Neural cell (in vitro differentiated cells): ENCODE measurements around the gene WBP4. TPM values are rescaled to one million over a fixed set of nuclear protein-coding genes. Genes with fewer than 3 reads are reported as not detected.
"Not testable (repeated sequence)": the region's sequence is repeated elsewhere in the genome, so short reads cannot be mapped to it uniquely, and the experiment has no call there.

Experiments used
- H2AFZ ChIP-seq: fragments of 200-600, 300-800 bp; sonication (generic), shearing (Covaris generic); 2 replicates; pipeline ENCODE4 v1.6.0; 2014; ENCODE audit warnings: low read depth, mild to moderate bottlenecking, antibody characterized with exemption, low read length, moderate library complexity
- H3F3A ChIP-seq: fragments of 200-600 bp; shearing (Covaris generic); 2 replicates; pipeline ENCODE4 v1.6.1; 2016; ENCODE audit warnings: mild to moderate bottlenecking, moderate library complexity, mixed read lengths, antibody characterized with exemption, low read length; ENCODE audit not compliant: insufficient read depth, poor library complexity, severe bottlenecking
- H3K27ac ChIP-seq: fragments of 200-600, 300-800 bp; sonication (generic), shearing (Covaris generic); 2 replicates; pipeline ENCODE4 v1.5.1; 2014; ENCODE audit warnings: mild to moderate bottlenecking, low read length, moderate library complexity
- H3K27me3 ChIP-seq: fragments of 300-800, 200-600 bp; sonication (generic), shearing (Covaris generic); 2 replicates; pipeline ENCODE4 v1.6.0; 2014; ENCODE audit warnings: mild to moderate bottlenecking, low read depth, low read length, moderate library complexity; ENCODE audit not compliant: insufficient read depth
- H3K36me3 ChIP-seq: fragments of 300-800, 200-600 bp; sonication (generic), shearing (Covaris generic); 2 replicates; pipeline ENCODE4 v1.5.1; 2014; ENCODE audit warnings: mild to moderate bottlenecking, antibody characterized with exemption, low read length, moderate library complexity; ENCODE audit not compliant: insufficient read depth
- H3K4me2 ChIP-seq: fragments of 300-800, 200-600 bp; sonication (generic), shearing (Covaris generic); 2 replicates; pipeline ENCODE4 v1.6.0; 2014; ENCODE audit warnings: mild to moderate bottlenecking, low read length
- H3K4me3 ChIP-seq: fragments of 300-800, 200-600 bp; sonication (generic), shearing (Covaris generic); 2 replicates; pipeline ENCODE4 v1.5.1; 2014; ENCODE audit warnings: mild to moderate bottlenecking, low read length, moderate library complexity
- H3K79me2 ChIP-seq: fragments of 200-600 bp; shearing (Covaris generic); replicated peaks from 2 replicates; pipeline ENCODE4 v1.6.0; 2014; ENCODE audit warnings: mild to moderate bottlenecking, low read length, moderate library complexity; ENCODE audit not compliant: insufficient read depth
- H3K9ac ChIP-seq: fragments of 300-800, 200-600 bp; sonication (generic), shearing (Covaris generic); 2 replicates; pipeline ENCODE4 v1.6.1; 2016; ENCODE audit warnings: mild to moderate bottlenecking, low read length, mixed read lengths
- H3K9me2 ChIP-seq: fragments of 200-600 bp; shearing (Covaris generic); 2 replicates; pipeline ENCODE4 v1.6.1; 2016; ENCODE audit warnings: mild to moderate bottlenecking, low read length, mixed read lengths; ENCODE audit not compliant: insufficient read depth
- H3K9me3 ChIP-seq: fragments of 200-600, 300-800 bp; sonication (generic), shearing (Covaris generic); 2 replicates; pipeline ENCODE4 v1.6.1; 2016; ENCODE audit warnings: mild to moderate bottlenecking, mixed run types, low read length, moderate library complexity, mixed read lengths
- H4K20me1 ChIP-seq: fragments of 200-600 bp; shearing (Covaris generic); 2 replicates; pipeline ENCODE4 v1.6.1; 2016; ENCODE audit warnings: mild to moderate bottlenecking, mixed run types; ENCODE audit not compliant: insufficient read depth
- CTCF ChIP-seq: fragments of 450-650 bp; IDR thresholded peaks from 2 replicates; pipeline ENCODE4 v1.5.1; 2014; ENCODE audit warnings: antibody characterized with exemption, mild to moderate bottlenecking, moderate library complexity; ENCODE audit not compliant: poor library complexity, severe bottlenecking
- EP300 ChIP-seq: fragments of 450-650 bp; conservative IDR thresholded peaks from 2 replicates; pipeline ENCODE4 v1.6.1; 2014; ENCODE audit warnings: antibody characterized with exemption, mild to moderate bottlenecking, moderate library complexity; ENCODE audit not compliant: poor library complexity, severe bottlenecking
- EZH2 ChIP-seq: fragments of 200-600, 300-800 bp; shearing (Covaris generic), sonication (generic); IDR thresholded peaks from 2 replicates; pipeline ENCODE4 v1.6.1; 2014; ENCODE audit warnings: antibody characterized with exemption, low read length, borderline replicate concordance, mild to moderate bottlenecking; ENCODE audit not compliant: insufficient read depth, poor library complexity, severe bottlenecking
- MXI1 ChIP-seq: fragments of 450-650 bp; conservative IDR thresholded peaks from 2 replicates; pipeline ENCODE4 v1.6.1; 2014; ENCODE audit warnings: antibody characterized with exemption, mild to moderate bottlenecking; ENCODE audit not compliant: poor library complexity, severe bottlenecking
- POLR2AphosphoS5 ChIP-seq: IDR thresholded peaks from 2 replicates; pipeline ENCODE4 v1.6.1; 2012
- RAD21 ChIP-seq: fragments of 450-650 bp; conservative IDR thresholded peaks from 2 replicates; pipeline ENCODE4 v1.6.1; 2014; ENCODE audit warnings: antibody characterized with exemption, mild to moderate bottlenecking, moderate library complexity
- SMC3 ChIP-seq: fragments of 450-650 bp; conservative IDR thresholded peaks from 2 replicates; pipeline ENCODE4 v1.6.1; 2014; ENCODE audit warnings: antibody characterized with exemption, mild to moderate bottlenecking, moderate library complexity; ENCODE audit not compliant: poor library complexity
- TAF1 ChIP-seq: IDR thresholded peaks from 2 replicates; pipeline ENCODE4 v1.6.1; 2012; ENCODE audit warnings: low read depth
- polyA plus RNA-seq: library from polyadenylated mRNA; depleted of rRNA; stranded (reverse); fragments of >200 nt; gene quantifications from 2 replicates; pipeline ENCODE4 v1.2.3, GENCODE V29; 2014
- TF ChIP-seq, protein P1 (sequence below): IDR thresholded peaks from 2 replicates; pipeline ENCODE4 v1.6.1; 2012; ENCODE audit warnings: borderline replicate concordance

The WBP4 gene
- polyA plus RNA-seq, 1 donor from 2014 or later, result 19.0 TPM

DNA sequence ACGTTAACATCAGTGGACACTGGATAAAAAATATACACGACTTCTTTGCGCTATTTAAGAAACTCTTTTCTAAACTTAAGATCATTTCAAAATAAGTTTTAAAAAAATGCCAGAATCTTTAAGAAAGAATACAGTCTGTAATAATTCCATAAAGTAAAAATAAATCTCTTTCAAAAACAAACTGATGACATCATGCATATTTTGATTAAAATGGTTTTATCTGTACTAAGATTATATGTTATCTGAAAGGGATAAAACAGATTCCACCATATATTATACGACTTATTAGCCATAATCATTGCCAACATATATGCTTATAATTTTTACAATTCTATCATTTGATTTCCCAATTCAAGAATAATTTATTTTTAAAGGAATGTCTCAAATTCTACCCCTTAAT lies 26.9 kb upstream of the WBP4 start:
- H3K4me3 ChIP-seq, result no peak overlapping the region
- no peaks in the 10 kb centered on the region for H4K20me1 ChIP-seq
- H3K27ac ChIP-seq, result no peak overlapping the region
- no peaks in the 10 kb centered on the region for H3F3A ChIP-seq
- H3K27me3 ChIP-seq, result no peaks in the 10 kb centered on the region
- H3K9me2 ChIP-seq, result no peaks in the 10 kb centered on the region
- no peak overlapping the region for H3K9ac ChIP-seq
- H3K79me2 ChIP-seq, result no peaks in the 10 kb centered on the region
- no peaks in the 10 kb centered on the region for H3K9me3 ChIP-seq
- H2AFZ ChIP-seq, result no peak overlapping the region
- H3K4me2 ChIP-seq, result no peak overlapping the region
- TF ChIP-seq, protein P1, sequence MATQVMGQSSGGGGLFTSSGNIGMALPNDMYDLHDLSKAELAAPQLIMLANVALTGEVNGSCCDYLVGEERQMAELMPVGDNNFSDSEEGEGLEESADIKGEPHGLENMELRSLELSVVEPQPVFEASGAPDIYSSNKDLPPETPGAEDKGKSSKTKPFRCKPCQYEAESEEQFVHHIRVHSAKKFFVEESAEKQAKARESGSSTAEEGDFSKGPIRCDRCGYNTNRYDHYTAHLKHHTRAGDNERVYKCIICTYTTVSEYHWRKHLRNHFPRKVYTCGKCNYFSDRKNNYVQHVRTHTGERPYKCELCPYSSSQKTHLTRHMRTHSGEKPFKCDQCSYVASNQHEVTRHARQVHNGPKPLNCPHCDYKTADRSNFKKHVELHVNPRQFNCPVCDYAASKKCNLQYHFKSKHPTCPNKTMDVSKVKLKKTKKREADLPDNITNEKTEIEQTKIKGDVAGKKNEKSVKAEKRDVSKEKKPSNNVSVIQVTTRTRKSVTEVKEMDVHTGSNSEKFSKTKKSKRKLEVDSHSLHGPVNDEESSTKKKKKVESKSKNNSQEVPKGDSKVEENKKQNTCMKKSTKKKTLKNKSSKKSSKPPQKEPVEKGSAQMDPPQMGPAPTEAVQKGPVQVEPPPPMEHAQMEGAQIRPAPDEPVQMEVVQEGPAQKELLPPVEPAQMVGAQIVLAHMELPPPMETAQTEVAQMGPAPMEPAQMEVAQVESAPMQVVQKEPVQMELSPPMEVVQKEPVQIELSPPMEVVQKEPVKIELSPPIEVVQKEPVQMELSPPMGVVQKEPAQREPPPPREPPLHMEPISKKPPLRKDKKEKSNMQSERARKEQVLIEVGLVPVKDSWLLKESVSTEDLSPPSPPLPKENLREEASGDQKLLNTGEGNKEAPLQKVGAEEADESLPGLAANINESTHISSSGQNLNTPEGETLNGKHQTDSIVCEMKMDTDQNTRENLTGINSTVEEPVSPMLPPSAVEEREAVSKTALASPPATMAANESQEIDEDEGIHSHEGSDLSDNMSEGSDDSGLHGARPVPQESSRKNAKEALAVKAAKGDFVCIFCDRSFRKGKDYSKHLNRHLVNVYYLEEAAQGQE, result no peak
- TF ChIP-seq SMC3 (no peak), EZH2 (no peak), CTCF (no peak), POLR2AphosphoS5 (no peak), MXI1 (no peak)
- no peaks in the 10 kb centered on the region for H3K36me3 ChIP-seq

GRCh38 chr13:41034881-41035280 lies 26.4 kb upstream of the WBP4 start:
- Histone ChIP-seq H4K20me1 (no peaks in the 10 kb centered on the region), H3K27ac (no peak overlapping the region), H3K36me3 (no peaks in the 10 kb centered on the region), H3K4me2 (no peak overlapping the region), H3K9ac (no peak overlapping the region), H2AFZ (no peak overlapping the region), H3K9me2 (no peaks in the 10 kb centered on the region), H3F3A (no peaks in the 10 kb centered on the region), H3K4me3 (no peak overlapping the region), H3K79me2 (no peaks in the 10 kb centered on the region), H3K27me3 (no peaks in the 10 kb centered on the region), H3K9me3 (no peaks in the 10 kb centered on the region)
- TF ChIP-seq EP300 (no peak), CTCF (no peak), TAF1 (no peak), SMC3 (no peak), RAD21 (no peak), MXI1 (no peak)
- TF ChIP-seq, protein P1, result no peak

- H3K27me3 ChIP-seq, H2AFZ ChIP-seq, H3F3A ChIP-seq, H3K9me3 ChIP-seq, H3K36me3 ChIP-seq, H3K9ac ChIP-seq, H3K27ac ChIP-seq, H4K20me1 ChIP-seq, H3K79me2 ChIP-seq, H3K4me3 ChIP-seq, H3K9me2 ChIP-seq, H3K4me2 ChIP-seq: not testable (repeated sequence)
Measured at GRCh38 chr13:41036557-41036956, 24.8 kb upstream of the WBP4 start.
